ACC112 (cell line): ENCODE measurements around the gene OSBPL5.
A peak's percentile ranks its signal among the peaks of the same experiment; 100 is the strongest.

Experiments
- H2AFZ ChIP-seq: fragments of 200-600 bp; sonication (generic); one replicate; pipeline ENCODE4 v1.6.0; 2017; ENCODE audit warnings: antibody characterized with exemption, low read length; ENCODE audit not compliant: unreplicated experiment
- H3K27ac ChIP-seq: fragments of 200-600 bp; sonication (generic); 2 replicates; pipeline ENCODE4 v1.5.1; 2014; ENCODE audit warnings: low read depth, mild to moderate bottlenecking, antibody characterized with exemption, low read length, moderate library complexity
- H3K27me3 ChIP-seq: fragments of 200-600 bp; sonication (generic); 2 replicates; pipeline ENCODE4 v1.6.1; 2014; ENCODE audit warnings: mild to moderate bottlenecking, antibody characterized with exemption, low read length, moderate library complexity, mixed read lengths; ENCODE audit not compliant: insufficient read depth
- H3K36me3 ChIP-seq: fragments of 200-600 bp; sonication (generic); 2 replicates; pipeline ENCODE4 v1.6.1; 2016; ENCODE audit warnings: mild to moderate bottlenecking, antibody characterized with exemption, low read length, moderate library complexity, mixed read lengths; ENCODE audit not compliant: insufficient read depth
- H3K4me1 ChIP-seq: fragments of 200-600 bp; sonication (generic); one replicate; pipeline ENCODE4 v1.6.1; 2016; ENCODE audit warnings: low read length, mixed read lengths; ENCODE audit not compliant: insufficient read depth, unreplicated experiment, control insufficient read depth
- H3K4me3 ChIP-seq: fragments of 200-600 bp; sonication (generic); 2 replicates; pipeline ENCODE4 v1.5.1; 2014; ENCODE audit warnings: mild to moderate bottlenecking, low read depth, low read length
- H3K79me2 ChIP-seq: fragments of 200-600 bp; sonication (generic); one replicate; pipeline ENCODE4 v1.6.0; 2016; ENCODE audit warnings: low read length; ENCODE audit not compliant: control insufficient read depth, unreplicated experiment, insufficient read depth

The OSBPL5 gene

DNA sequence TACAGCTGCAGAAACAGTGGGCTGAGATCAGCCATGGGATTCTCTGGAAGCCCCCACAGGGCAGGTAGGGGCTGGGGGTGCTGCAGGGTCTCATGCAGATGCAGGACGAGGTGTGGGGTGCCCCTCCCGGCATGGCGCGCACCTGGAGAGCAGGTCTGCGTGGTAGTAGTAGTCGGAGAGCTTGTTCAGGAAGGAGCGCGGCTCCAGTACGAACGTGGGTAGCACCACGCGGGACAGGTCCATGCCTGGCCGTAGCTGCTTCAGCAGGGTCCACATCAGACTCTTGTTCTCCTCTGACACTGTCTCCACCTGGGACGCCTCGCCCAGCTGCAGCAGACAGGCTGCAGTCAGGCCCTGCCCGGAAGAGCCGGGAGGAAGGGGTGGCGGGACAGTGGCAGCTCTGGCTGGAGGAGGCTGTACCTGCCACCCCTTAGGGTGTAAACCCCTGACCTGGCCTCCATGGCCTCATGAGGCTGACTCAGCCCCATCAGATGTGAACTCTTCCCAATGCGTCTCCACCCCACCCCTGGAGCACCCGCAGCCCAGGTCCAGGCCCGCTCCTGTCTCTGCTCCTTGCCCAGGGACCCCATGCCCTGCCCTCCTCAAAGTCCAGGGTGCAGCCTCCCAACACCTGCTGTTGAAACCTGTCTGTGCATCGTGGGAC, 60.9 kb downstream of the OSBPL5 start:
- no peaks in the 10 kb centered on the region for H3K36me3 ChIP-seq
- H3K4me1 ChIP-seq: peaks cover 5% of the 10 kb centered on the region
- H3K27ac ChIP-seq: no peak overlapping the region
- H3K79me2 ChIP-seq: no peaks in the 10 kb centered on the region
- no peak overlapping the region for H2AFZ ChIP-seq
- no peaks in the 10 kb centered on the region for H3K27me3 ChIP-seq
- no peak overlapping the region for H3K4me3 ChIP-seq

DNA sequence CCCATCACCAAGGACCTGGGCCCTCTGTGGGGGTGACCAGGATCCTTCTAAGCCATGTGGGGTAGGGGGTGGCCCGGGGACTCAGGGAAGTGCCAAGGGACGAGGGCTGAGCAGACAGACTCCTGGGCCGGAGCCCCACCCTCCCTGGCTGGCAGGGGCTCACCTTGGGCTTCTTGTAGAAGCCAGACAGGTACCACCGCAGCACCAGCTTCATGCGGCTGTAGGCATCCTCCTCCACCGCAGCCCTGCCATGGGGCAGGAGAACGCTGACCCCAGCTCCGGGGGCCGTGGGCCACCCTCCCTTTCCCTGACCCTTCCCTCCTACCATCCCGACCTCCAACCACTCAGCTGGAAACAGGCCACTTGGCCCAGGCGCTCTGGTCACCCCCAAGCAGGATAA, 62.0 kb downstream of the OSBPL5 start:
- Histone ChIP-seq H3K36me3 (no peaks in the 10 kb centered on the region), H3K27ac (no peak overlapping the region), H3K79me2 (no peaks in the 10 kb centered on the region), H2AFZ (no peak overlapping the region), H3K4me3 (no peak overlapping the region), H3K27me3 (no peaks in the 10 kb centered on the region), H3K4me1 (peaks cover 5% of the 10 kb centered on the region)

DNA sequence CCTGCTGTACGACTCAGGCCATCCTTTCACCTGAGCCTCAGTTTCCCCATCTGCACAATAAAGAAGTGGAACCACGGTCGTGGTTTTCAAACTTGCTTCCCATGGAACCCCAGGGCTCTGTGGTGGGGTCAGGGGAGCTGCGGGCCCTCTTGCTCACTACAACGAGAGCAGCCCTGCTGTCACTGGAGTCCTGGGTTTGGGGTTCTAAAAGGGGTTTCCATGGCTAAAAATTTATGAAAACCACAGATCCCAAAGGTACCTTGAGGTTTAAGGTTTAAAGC, 62.5 kb downstream of the OSBPL5 start:
- Histone ChIP-seq H3K4me1 (peaks cover 5% of the 10 kb centered on the region), H3K27ac (no peak overlapping the region), H3K36me3 (no peaks in the 10 kb centered on the region), H2AFZ (no peak overlapping the region), H3K79me2 (no peaks in the 10 kb centered on the region), H3K4me3 (no peak overlapping the region), H3K27me3 (no peaks in the 10 kb centered on the region)

DNA sequence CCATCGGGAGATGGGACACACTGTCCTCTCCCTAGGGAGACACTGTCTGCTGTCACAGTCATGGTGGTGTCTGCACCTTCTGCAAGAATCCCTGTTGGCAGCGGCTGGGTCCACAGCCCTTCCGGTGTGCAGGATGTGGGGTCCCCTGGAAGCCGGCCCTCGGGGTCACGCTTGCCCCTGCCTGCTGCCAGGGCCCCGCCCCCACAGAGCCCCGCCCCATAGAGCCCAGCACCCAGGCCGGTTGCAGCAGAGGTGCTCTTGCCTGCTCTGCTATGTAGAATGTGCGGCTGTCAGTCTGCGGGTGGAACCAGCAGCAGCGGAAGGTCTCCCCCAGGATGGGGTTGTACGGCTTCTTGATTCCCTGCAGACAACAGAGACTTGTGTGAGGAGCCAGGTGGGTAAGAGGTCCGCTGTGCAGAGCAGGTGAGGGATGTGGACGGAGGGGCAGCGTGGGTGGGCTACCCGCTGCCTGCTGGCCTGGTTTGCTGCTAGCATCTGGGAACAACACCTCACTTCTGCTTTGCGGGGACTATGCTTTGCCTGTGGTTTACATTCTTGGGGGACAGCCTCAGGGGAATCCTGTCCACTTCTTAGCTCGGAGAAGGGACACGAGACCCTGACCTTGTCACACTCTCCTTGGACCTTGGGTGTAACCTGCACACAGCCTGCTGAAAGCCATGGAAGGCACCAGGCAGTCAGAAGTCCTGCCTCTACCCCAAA, 63.0 kb downstream of the OSBPL5 start:
- no peak overlapping the region for H2AFZ ChIP-seq
- no peak overlapping the region for H3K27ac ChIP-seq
- no peaks in the 10 kb centered on the region for H3K79me2 ChIP-seq
- no peaks in the 10 kb centered on the region for H3K27me3 ChIP-seq
- H3K4me3 ChIP-seq: no peak overlapping the region
- H3K36me3 ChIP-seq: no peaks in the 10 kb centered on the region
- H3K4me1 ChIP-seq: peaks cover 5% of the 10 kb centered on the region

DNA sequence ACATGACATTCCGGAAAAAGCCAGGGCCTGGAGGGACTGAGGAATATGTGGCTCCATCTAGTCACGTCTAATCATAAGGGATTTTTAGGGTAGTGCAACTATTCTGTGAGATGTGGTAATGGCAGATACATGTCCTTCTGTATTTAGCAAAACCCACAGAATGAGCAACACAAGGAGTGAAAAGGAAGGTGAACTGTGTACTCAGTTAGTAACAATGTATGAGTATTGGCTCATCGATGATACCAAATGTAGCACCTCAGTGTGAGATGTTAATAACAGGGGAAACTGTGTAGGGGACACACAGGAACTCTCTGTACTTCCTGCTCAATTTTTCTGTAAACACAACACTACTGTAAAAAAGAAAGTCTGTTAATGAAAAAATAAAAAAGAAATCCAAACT, 65.9 kb downstream of the OSBPL5 start:
- no peaks in the 10 kb centered on the region for H3K27me3 ChIP-seq
- no peaks in the 10 kb centered on the region for H3K36me3 ChIP-seq
- H3K4me3 ChIP-seq: no peak overlapping the region
- H2AFZ ChIP-seq: no peak overlapping the region
- H3K79me2 ChIP-seq: no peaks in the 10 kb centered on the region
- no peak overlapping the region for H3K27ac ChIP-seq
- H3K4me1 ChIP-seq: peaks cover 26% of the 10 kb centered on the region

DNA sequence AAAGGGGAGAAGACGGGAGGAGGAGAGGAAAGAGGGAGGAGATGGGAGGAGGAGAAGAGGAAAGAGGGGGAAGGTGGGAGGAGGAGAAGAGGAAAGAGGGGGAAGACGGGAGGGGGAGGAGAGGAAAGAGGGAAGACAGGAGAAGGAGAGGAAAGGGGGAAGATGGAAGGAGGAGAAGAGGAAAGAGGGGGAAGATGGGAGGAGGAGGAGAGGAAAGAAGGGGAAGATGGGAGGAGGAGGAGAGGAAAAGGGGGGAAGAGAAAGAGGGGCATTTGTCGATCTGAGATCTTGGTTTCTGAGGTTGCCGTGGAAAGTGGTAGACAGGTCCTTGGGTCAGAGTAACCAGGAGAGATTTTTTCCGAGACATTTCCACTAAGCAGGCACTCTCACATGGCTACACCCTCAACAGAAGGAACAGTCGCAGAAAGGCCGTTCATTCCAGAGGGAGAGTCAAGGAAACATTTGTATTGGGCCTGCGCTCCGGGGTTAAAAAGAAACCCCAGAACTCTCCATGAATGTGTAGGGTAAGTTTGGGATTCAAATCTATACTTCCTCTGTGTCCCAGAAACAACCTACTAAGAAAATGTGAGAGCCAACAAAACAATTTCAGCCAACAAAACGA, 68.1 kb downstream of the OSBPL5 start:
- peaks cover 26% of the 10 kb centered on the region for H3K4me1 ChIP-seq
- H2AFZ ChIP-seq: no peak overlapping the region
- H3K27me3 ChIP-seq: no peaks in the 10 kb centered on the region
- H3K79me2 ChIP-seq: no peaks in the 10 kb centered on the region
- no peaks in the 10 kb centered on the region for H3K36me3 ChIP-seq
- H3K4me3 ChIP-seq: no peak overlapping the region
- H3K27ac ChIP-seq: peak overlapping the region; percentile 93

DNA sequence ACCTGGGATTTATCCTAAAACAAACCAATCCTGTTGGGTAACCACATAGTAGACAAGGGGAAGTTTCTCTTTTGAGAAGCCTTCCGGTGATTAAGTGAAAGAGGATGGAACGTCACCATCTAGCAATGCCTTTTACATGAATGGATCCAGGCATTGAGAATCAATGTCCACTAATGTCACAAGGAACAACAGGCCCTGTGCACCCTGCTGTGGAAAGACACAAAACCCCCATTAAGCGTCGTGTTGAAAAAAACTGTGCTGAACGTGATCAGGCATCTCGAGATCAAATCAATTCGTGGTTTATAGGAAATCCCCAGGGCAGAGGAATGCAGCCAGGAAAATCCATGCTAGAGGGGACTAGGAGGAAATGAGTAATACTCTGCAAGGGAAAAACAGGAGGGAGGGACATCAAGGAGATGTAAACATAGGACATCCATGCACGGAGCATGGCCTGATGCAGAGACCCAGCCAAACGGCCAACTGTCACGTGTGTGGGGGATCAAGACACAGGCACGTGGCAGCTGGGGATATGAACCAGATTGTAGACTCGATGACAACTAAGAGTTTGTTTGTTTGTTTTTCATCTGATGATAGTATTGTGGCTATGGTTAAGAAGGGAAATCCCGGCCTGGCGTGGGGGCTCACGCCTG, 69.3 kb downstream of the OSBPL5 start:
- peak overlapping the region; percentile 51 for H3K4me3 ChIP-seq
- peak overlapping the region; percentile 93 for H3K27ac ChIP-seq
- H3K4me1 ChIP-seq: peaks cover 26% of the 10 kb centered on the region
- H2AFZ ChIP-seq: peak overlapping the region; percentile 76
- no peaks in the 10 kb centered on the region for H3K27me3 ChIP-seq
- H3K36me3 ChIP-seq: no peaks in the 10 kb centered on the region
- H3K79me2 ChIP-seq: no peaks in the 10 kb centered on the region

DNA sequence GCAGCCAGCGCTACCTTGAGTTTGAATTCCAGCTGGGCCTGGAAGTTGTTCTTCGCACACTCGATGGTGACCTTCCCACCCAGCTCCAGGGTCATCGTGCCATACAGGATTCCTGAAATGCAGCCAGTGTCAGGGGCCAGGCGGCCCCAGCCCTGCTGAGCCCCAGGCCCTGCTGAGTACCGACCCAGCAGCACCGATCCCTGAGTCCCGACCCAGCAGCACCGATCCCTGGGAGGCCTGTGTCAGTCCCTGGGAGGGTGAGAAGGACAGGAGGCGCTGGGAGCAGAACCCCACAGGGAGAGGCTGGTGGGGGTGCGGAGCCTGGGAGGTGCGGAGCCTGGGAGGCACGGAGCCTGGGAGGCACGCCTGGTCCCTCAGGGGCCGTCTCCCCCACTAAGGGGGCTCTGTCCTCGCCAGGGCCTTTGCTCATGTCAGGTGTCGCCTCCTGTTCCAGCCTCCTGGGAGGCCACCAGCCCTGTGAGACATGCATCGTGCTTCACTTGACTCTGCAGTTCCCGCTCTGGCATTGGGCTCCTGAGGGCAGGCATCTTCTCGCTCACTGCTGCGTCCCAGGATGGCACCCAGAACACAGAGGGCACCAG, 70.8 kb downstream of the OSBPL5 start:
- H3K36me3 ChIP-seq: no peaks in the 10 kb centered on the region

DNA sequence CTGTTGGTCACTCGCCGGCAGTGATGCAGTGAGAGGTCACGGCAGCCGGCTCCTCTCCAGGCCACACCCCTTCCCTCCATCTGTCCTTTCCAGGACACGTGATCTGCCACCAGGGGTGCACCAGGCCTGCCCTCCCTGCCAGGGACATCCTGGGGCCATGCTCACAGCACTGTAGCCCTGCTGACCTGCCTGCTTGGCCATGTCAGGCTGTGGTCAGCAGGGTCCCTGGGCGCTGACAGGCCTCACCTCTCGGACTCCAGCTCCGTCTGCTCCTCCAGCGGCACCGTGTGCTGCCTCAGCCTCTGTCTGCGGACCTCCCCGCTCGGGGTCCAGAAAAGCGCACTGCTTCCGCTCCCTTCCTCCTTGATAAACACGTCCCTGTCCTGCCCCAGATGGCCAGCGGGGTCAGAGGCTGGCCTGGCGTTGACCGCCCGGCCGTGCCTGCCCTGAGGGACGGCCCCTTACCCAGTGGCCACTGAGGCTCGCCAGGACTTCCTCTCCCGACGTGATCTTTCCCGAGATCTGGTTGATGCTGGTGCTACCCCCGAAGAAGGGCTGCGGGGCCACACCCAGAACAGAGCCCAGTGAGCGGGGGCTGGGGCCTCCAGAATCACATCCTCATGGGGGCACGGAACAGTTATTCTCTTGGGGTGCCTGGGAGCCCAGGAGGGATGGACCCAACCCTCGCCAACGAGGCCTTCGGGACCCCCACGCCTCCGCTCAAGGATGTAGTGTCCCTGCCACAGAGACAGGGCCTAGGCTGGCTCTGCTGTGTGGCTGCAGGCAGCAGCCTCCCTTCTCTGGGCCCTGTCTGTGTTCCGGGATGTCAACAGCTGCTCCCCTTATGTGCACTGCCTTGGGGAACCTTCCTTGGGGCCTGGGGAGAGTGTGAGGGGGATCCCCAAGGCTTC, 71.6 kb downstream of the OSBPL5 start:
- Histone ChIP-seq H3K27me3 (no peaks in the 10 kb centered on the region), H3K79me2 (no peaks in the 10 kb centered on the region), H3K4me1 (peaks cover 25% of the 10 kb centered on the region), H3K4me3 (no peak overlapping the region), H2AFZ (no peak overlapping the region), H3K36me3 (no peaks in the 10 kb centered on the region), H3K27ac (no peak overlapping the region)

More for the DNA sequence above, 70.8 kb downstream of the OSBPL5 start:
- no peaks in the 10 kb centered on the region for H3K79me2 ChIP-seq
- no peak overlapping the region for H2AFZ ChIP-seq
- no peaks in the 10 kb centered on the region for H3K27me3 ChIP-seq
- no peak overlapping the region for H3K4me3 ChIP-seq
- peaks cover 21% of the 10 kb centered on the region for H3K4me1 ChIP-seq
- H3K27ac ChIP-seq: peak overlapping the region; percentile 93; the same call in 1 of the 2 replicates
